Uterus (tissue), 4 donors: ENCODE results near the gene CST7. TPM values are rescaled to one million over a fixed set of nuclear protein-coding genes. Genes with fewer than 3 reads are reported as not detected.

Experiments
- DNase-seq, 2 donors: peaks; one replicate each; pipeline ENCODE4 v3.0.0-alpha.2; 2019 to 2020
- H3K27ac ChIP-seq, 2 donors: fragments of 200-600 bp; sonication (generic); 1 replicate in 1 of 2; 2 replicates in 1 of 2; pipeline ENCODE4 v1.5.1; 2016 to 2018
- H3K27me3 ChIP-seq, 2 donors: fragments of 200-600 bp; sonication (generic); one replicate each; pipeline ENCODE4 v1.5.1; 2018 to 2019; ENCODE audit warnings: control low read depth in 1 of 2
- H3K36me3 ChIP-seq, 2 donors: fragments of 200-600 bp; sonication (generic); one replicate each; pipeline ENCODE4 v1.5.1; 2019; ENCODE audit warnings: control low read depth in 1 of 2
- H3K4me1 ChIP-seq, 2 donors: fragments of 200-600 bp; sonication (generic); one replicate each; pipeline ENCODE4 v1.5.1; 2018 to 2019; ENCODE audit warnings: control low read depth in 1 of 2
- H3K4me3 ChIP-seq, 2 donors: fragments of 200-600 bp; sonication (generic); 1 replicate in 1 of 2; 2 replicates in 1 of 2; pipeline ENCODE4 v1.5.1; 2018 to 2019; ENCODE audit warnings: mild to moderate bottlenecking in 1 of 2
- H3K9me3 ChIP-seq, 2 donors: fragments of 200-600 bp; sonication (generic); one replicate each; pipeline ENCODE4 v1.5.1; 2019; ENCODE audit warnings: control low read depth in 1 of 2
- POLR2A ChIP-seq, 2 donors: fragments of 450-650 bp; IDR thresholded peaks; one replicate each; pipeline ENCODE4 v1.6.1; 2016; ENCODE audit warnings: antibody characterized with exemption in 2 of 2, mild to moderate bottlenecking in 1 of 2, moderate library complexity in 1 of 2
- intact Hi-C: fragments of 100-400 bp; cut with DNase I; formaldehyde crosslinking; loops from one replicate; pipeline ENCODE4 v1.15.1; 2023; ENCODE audit warnings: low total_unique reads
- total RNA-seq, 4 donors: library from RNA; depleted of rRNA in 3 of 4; stranded (reverse); fragments of >200 nt in 3 of 4; gene quantifications; one replicate each; pipeline versions ENCODE4 v1.1.0 to v1.2.4, GENCODE V29; 2014 to 2023
- TF ChIP-seq, protein P1 (sequence below), 4 experiments: fragments of 200-600 bp in 2 of 4; fragments of 450-650 bp in 2 of 4; sonication (generic) in 2 of 4; IDR thresholded peaks; one replicate each; pipeline ENCODE4 v1.5.1; 2016 to 2019; ENCODE audit warnings: antibody characterized with exemption in 4 of 4, mild to moderate bottlenecking in 2 of 4, moderate library complexity in 1 of 4
- donor health status: DM: yes; HTN: yes; CAD: no.

Gene CST7
- total RNA-seq, 4 donors from 2014 or later: 0.97 to 1.8 (median 1.2) TPM; not detected in 1

DNA sequence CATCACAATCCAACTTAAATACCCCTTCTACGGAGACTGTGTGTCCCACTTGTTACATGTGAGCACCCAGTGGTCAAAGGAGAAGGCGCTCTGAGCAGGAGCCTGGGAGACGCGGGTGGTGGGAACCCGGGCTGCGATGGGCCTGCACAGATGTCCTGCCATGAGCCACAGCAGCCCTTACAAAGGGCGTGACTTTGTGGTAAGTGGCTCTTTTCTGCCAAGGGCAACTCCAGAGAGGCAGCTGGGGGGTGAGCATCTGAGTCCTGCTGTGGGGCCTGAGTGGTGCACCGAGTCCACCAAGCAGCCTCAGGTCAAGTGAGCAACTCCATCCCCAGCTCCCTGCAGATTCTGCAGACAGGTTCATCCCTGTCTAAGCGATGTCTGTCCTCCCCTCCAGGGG, 33.6 kb upstream of the CST7 start:
- Histone ChIP-seq H3K36me3 (no peaks in the 10 kb centered on the region), H3K27me3 (no peaks in the 10 kb centered on the region), H3K4me1 (no peaks in the 10 kb centered on the region), H3K9me3 (no peaks in the 10 kb centered on the region), H3K27ac (no peak overlapping the region), H3K4me3 (no peak overlapping the region)
- intact Hi-C loops: no loop called here
- TF ChIP-seq POLR2A (IDR thresholded peaks at IDR 0.05): no peak
- TF ChIP-seq, protein P1, sequence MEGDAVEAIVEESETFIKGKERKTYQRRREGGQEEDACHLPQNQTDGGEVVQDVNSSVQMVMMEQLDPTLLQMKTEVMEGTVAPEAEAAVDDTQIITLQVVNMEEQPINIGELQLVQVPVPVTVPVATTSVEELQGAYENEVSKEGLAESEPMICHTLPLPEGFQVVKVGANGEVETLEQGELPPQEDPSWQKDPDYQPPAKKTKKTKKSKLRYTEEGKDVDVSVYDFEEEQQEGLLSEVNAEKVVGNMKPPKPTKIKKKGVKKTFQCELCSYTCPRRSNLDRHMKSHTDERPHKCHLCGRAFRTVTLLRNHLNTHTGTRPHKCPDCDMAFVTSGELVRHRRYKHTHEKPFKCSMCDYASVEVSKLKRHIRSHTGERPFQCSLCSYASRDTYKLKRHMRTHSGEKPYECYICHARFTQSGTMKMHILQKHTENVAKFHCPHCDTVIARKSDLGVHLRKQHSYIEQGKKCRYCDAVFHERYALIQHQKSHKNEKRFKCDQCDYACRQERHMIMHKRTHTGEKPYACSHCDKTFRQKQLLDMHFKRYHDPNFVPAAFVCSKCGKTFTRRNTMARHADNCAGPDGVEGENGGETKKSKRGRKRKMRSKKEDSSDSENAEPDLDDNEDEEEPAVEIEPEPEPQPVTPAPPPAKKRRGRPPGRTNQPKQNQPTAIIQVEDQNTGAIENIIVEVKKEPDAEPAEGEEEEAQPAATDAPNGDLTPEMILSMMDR (IDR thresholded peaks at IDR 0.05): no peak
- no peak for DNase-seq

DNA sequence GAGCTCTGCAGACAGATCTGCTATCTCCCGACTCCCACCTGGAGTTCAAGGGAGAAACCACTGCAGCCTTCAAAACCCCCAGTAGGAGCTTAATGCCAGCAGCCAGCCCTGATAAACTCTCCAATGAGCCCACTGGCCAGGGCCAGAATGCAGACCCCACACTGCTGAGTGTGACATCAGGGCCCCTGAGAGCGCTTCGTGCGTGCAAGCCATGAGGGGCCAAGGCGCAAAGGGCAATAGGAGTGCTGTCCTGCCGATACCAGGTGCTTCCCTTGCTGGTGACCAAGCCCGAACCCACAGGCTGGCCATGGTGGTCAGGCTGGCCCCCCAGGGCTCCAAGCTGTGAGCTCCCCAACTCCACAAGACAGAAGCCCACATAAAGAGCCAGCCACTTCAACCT, 33.2 kb upstream of the CST7 start:
- TF ChIP-seq, protein P1 (IDR thresholded peaks at IDR 0.05): no peak
- TF ChIP-seq POLR2A (IDR thresholded peaks at IDR 0.05): no peak
- H3K36me3 ChIP-seq: no peaks in the 10 kb centered on the region
- no peaks in the 10 kb centered on the region for H3K4me1 ChIP-seq
- intact Hi-C loops: no loop called here
- H3K4me3 ChIP-seq: no peak overlapping the region
- no peaks in the 10 kb centered on the region for H3K27me3 ChIP-seq
- no peak for DNase-seq
- H3K9me3 ChIP-seq: no peaks in the 10 kb centered on the region
- no peak overlapping the region for H3K27ac ChIP-seq

DNA sequence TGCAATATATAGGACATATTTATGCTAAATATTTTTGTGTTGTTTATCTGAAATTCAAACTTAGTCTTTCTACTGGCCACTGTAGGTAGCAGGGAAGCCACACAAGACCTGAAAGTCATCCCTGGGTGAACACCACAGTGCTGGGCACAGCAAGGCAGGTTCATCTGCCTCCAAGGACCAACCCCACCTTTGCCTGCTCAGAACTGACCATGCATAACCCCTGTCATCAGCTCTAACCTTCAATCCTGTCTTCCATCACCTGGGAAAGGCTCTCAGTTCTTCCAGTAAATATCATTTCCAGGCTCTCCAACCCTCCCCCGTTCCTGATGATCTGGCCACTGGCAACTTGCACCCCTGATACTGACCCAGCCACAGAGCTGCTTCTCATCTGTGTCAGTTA, 32.7 kb upstream of the CST7 start:
- no peak overlapping the region for H3K27ac ChIP-seq
- H3K4me3 ChIP-seq: no peak overlapping the region
- H3K36me3 ChIP-seq: no peaks in the 10 kb centered on the region
- intact Hi-C loops: no loop called here
- DNase-seq: no peak
- H3K4me1 ChIP-seq: no peaks in the 10 kb centered on the region
- no peak for TF ChIP-seq POLR2A (IDR thresholded peaks at IDR 0.05)
- TF ChIP-seq, protein P1 (IDR thresholded peaks at IDR 0.05): no peak
- H3K27me3 ChIP-seq: no peaks in the 10 kb centered on the region
- H3K9me3 ChIP-seq: no peaks in the 10 kb centered on the region

DNA sequence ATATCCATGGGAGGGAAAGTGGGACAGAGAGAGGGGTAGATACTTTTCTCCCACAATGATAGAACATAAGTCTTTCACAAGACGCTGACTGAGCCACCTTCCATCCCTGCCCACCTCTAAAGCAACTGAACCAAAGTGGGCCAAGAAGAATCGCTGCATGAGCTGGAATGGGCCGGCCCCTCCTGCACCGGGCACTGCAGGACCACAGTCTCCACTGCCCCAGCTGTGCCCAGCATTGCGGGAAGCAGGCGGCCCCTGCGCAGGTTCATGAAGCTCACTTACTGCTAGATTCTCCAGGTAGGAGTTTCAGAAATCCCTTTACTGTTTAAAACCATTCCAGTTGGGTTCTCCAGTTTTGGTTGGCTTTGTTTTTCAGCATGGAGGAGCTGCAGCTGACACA, 32.0 kb upstream of the CST7 start:
- Histone ChIP-seq H3K36me3 (no peaks in the 10 kb centered on the region), H3K27me3 (no peaks in the 10 kb centered on the region), H3K4me1 (no peaks in the 10 kb centered on the region), H3K4me3 (no peak overlapping the region), H3K27ac (no peak overlapping the region), H3K9me3 (no peaks in the 10 kb centered on the region)
- TF ChIP-seq, protein P1 (IDR thresholded peaks at IDR 0.05): no peak
- TF ChIP-seq POLR2A (IDR thresholded peaks at IDR 0.05): no peak
- no peak for DNase-seq
- intact Hi-C loops: no loop called here

DNA sequence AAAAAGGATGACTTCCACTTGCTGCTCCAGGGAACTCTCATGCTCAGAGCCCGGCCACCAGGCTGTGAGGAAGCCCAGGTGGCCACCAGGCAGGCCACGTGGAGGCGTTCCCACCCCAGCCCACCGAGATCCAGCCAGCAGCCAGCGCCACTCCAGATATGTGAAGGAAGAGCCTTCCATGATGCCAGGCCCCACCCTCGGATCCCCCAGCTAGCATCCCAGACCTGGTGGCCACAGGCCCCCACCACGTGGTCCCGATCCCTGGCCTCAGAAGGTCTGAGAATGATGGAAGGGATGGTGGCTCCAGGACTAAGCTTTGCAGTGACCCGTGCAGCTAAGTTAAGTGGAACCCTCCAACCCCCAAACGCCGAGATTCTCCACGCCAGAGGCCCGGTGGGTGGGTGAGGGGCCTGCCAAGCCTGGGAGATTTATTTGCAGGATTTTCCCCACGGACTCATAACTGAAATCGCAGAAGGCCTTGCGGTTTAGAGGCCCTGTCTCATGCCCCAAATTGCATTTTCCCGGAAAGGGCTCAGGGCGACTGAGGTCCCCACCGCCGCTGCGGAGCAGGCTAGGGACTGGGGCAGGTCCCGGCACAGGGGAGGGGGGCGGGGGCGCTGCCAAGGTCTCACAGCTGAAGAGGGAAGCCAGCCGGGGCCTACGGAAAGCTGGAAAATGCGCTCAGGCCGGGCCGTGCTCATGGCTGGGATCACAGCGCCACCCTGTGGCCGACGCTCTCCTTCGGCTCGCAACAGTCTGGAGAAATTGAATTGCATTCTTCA, 31.1 kb upstream of the CST7 start:
- no peak overlapping the region for H3K27ac ChIP-seq
- H3K9me3 ChIP-seq: no peaks in the 10 kb centered on the region
- intact Hi-C loops: no loop called here
- no peaks in the 10 kb centered on the region for H3K4me1 ChIP-seq
- H3K36me3 ChIP-seq: no peaks in the 10 kb centered on the region
- H3K4me3 ChIP-seq: no peak overlapping the region
- TF ChIP-seq, protein P1 (IDR thresholded peaks at IDR 0.05): peak; percentile 51 to 79 (median 70)
- TF ChIP-seq POLR2A (IDR thresholded peaks at IDR 0.05): no peak
- H3K27me3 ChIP-seq: no peaks in the 10 kb centered on the region
- peak; percentile 26 to 43 for DNase-seq
